GM18517 (cell line): Measurements from ENCODE around the gene PACC1.

Experiments
- ATAC-seq: cut with Tn5 transposase; IDR thresholded peaks from one replicate; pipeline ENCODE4 v1.9.1; 2021; ENCODE audit warnings: mild to moderate bottlenecking, moderate library complexity; ENCODE audit not compliant: unreplicated experiment

PACC1 gene

DNA sequence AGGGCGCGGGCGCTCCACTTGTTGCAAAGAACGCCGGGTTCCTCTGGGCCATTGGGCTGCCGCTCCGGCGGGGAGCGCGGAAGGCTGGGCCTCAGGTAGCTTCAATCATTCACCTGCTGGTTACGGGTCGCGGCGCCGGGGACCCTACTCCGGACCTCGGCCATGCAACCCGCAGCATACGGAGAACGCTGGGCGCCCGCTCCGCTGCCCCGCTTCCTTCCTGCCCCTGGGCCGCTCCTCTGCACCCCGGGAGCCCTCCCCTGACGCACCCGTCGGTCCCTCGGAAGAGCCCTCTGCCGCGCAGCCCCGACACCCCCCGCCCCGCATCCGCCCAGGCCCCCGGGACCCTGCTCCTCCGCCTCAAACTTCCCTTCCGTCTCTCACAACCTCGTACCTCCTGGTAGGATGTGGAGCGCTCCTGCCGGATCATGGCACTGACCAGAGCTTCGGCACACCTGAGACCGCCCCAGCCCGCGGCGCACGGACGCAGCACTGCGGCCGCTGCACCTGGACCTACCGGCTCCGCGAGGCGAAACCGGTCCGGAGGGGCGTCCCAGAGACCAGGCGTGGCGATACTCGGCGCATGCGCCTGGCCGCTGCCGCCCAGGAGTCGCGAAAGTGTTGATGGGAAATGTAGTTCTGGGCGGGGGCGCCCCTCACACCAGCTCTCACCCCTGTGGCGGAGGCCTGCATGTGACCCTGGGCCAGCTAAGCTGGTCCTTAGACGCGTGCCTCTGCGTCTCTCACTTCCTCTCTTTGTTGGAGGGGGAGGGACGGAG, at the start of gene PACC1:
TSS of gene PACC1 (minus strand) at position 559 of the 779 bp plus-strand sequence. CDS start at position 430, 129 bp downstream.
- ATAC-seq, result peak; percentile 97

DNA sequence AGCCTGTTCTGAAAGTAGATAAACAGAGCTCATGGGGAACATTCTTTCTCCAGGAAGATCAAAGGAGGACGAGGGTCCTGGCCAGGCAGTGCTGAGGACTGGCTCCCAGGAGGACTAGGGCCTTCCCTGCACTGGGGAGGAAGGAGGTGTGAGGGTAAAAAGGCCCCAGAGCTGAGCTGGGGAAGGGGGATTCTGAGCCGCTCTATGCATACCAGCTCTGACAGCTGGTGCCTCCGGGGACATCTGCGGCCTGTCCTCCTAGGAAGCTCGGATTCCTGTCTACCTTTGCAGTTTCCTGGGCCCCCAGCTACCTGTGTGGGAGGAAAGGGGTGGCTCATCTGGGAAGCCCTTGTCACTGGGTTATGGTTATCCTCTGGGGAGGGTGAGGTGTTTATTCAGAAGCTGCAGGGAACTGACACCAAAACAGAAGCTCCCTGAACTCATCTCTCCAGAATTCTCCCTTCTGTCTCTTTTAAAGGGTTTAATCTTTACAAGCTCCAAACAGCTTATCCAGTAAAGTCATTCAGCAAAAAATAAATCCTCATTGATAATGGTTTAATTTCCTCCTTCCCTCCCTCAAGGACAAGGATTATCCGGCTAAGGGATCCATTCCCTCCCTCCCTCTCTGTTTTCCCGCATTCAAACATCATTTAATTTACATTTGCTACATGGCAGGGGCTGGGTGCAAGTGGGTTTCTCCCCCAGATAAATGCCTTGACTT, 49.0 kb upstream of the PACC1 start:
- no peak for ATAC-seq

DNA sequence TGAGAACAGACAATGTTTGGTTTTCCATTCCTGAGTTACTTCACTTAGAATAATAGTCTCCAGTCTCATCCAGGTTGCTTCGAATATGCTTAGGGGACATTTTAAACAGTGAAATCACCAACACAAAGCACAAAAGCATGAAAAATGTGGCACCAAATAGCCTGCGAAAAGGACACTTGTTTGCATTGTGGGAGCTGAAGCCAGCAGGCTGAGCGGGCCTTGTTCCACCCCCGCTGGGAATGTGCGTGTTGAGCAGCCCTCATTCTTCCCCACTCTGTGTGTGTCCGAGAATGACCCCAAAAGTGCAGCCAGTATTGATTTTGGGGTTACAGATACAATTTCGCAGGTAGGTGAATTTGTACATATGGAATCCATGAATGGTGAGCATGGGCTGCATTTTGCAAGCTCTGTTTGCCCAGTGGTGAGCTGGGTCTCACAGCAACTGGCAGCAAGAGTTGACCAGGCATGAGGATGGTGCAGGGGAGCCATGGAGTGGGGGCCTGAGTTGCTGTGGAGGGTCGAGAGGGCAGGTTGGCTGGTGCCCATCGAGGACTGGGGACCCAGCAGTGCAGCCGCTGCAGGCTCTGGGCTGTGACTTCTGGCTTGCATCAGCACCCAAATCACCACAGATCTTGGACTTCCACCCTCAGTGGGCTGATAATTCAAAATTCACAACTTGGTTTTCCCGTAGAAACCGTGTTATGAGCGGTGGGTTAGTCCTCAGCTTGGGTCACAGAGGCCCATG, 47.4 kb upstream of the PACC1 start:
- no peak for ATAC-seq

DNA sequence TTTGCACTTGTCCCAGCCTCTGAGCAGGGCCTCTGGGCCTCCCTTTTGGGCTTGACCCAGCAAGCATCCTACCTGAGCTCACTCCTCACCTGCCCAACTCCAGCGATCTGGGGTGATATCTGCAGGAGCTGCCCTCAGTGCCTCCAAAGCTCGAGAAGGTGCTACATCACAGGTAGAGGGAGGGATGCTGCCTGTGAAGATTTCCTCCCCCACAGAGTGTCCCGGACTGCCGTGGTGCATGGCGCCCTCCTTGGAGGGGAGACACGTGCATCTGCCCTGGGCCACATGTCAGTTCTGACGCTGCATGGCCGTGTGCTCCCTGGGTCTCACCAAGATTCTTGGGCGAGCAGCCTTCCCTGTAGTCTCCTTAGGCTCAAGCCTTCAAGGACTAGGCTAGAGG, 45.7 kb upstream of the PACC1 start:
- ATAC-seq, result no peak

DNA sequence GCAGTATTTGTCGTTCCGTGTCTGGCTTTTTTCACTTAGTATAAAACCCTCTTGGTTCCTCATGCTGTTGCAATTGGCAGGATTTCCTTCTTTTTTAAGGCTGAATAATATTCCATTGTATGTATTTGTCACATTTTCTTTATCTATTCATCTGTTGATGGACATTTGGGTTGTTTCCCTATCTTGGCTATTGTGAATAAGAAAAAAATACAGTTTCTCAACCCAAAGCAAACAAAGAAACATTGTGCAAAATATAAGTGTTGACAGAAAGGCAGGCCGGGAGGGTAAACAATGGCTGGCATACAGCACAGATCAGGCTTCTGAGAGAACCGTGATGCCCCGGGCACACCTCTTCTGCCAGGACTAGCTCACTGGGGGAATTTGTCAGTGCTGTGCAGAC, 45.0 kb upstream of the PACC1 start:
- no peak for ATAC-seq

DNA sequence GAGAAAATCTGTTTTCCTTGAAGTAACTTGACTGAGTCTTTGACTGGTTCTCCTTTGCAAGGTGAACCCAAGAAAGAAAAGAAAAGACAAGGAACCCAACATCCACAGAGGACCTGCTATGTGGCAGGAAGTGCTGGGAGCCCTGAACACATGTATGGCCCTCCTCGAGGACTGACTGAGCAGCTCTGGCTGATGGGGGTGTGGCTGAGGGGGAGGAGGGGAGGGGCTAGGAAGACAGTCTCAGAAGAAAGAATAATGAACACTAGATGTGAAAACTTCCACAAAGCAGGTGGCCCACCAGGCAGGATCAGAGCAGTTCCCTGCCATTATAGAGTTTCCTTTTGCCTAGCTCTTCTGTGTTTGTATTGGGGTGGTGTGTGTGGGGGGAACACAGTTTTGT, 44.1 kb upstream of the PACC1 start:
- ATAC-seq, result no peak

DNA sequence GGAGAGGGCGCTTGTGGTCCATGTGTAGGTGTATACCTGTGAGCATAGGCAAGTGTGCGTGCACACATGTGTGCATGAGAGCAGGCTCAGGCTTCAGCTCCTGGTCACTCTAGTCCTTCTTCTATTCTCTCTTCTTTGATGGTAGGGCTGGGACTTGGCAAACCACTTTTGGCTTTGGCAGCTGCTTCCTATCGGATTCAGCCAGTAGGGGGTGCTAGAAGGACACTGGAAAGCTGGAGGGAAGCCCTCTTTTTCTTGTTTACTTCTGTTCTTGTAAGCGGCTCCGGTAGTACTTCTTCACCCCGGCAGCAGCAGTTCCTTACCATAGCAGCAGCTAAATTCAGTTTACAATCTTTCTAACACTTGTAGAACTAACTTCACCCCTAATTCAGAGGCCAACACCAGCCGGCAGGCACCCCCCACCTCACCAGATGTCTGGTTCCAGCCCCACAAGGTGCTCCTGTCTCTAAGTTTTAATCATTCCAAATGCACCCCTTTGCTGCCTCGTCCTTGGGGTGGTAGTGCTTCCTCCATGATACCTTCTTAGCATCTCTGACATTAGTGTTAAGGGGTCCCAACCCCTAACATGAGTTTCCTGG, 43.2 kb upstream of the PACC1 start:
- no peak for ATAC-seq

DNA sequence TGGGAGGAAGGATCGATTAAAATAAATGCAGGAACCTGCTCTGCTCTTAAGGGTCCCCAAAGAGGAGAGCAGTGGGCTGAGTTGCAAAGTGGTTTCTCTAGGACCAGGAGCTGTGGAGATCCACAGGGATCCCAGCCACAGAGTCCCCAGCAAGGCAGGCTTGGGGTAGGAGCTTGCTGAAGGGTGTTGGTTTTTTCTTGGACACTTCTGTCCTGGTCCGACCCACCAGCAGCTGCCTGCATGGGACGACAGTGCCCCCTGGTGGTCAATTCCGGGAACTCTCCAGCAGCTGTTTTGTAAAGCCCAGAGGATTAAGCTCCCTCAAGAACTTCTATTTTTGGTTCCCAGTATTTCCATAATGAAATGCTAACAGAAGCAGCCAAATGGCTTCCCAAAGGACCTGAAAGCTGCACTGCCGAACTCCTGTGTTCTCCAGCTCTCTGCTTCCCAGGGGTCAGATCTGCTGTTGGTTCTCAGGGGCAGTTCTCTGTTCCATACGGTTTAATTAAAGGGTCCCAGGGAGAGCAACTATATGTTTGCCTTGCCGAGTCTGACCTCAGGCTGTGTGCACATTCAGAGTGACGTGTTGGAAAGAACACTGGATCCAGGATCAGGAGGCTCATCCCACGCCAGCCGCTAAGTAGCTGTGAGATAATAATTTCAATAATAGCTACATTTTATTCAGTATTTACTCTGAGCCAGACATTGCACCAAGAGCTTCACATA, 41.3 kb upstream of the PACC1 start:
- no peak for ATAC-seq

DNA sequence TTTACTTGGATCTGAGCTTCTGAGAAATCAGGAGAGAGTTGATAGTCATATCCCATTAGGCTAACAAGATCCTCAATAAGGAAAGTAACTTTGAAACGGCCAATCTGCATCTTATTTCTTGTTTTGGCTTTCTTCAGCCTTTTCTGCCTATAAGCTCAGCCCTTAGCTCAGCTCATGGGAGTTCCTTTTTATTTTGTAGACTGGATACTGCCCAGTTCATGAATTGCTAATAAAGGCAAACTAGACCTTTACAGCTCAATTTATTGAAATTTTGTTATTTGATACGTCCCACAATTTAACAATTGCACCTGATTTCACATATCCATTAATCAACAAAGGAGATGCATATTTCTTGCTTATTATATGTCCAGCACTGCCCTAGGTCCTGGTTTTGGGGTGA, 40.7 kb upstream of the PACC1 start:
- no peak for ATAC-seq

DNA sequence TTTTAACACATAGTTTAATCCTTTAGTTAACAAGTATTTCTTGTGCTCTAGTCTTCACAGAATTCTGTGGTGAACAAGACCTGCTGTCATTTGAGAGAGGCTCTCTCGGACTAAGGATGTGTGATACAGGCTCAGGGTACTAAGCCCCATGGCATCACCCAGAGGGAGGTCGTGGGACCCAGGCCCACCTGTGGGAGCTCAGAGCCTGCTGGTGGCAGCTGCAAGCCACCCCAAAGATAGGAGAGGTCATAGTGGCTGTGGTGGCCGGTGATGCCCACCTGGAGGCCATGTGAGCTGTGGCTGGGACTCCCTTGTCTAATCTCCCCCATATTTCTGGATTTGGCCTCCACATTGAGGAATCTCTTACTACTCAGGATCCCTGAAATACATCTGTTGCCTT, 40.1 kb upstream of the PACC1 start:
- ATAC-seq, result no peak

DNA sequence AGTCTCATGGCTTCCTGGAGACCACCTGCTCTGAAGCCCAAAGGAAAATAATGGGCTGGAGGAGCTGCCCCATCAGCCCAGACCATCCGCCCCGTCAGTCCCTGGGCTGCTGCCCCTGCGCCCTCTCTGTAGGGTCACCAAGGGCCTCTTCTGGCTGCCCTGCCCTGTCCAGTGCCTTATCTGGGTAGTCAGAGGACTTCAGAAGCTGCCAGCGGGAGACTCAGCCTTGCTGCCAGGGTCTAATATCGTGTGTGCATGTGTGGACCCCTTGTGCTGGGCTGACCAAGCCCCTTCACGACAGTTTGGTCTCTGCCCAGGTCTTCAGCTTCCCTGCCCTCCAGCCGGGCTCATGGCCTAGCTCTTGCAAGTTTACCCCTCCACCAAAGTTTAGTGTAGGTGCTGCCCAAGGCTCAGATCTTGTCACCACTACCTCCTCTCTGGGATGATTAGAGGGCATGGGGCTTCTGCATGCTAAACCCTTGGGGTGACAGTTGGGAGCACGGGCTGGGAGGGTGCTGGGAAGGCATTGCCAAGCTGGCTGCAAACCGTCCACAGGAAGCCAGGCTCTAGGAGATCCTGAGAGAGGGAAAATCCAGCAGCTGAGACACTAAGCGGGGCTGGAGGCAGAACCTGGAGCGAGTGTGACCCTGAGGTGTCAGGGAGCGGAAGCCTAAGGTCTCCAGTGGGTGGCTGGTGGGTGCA, 38.6 kb upstream of the PACC1 start:
- no peak for ATAC-seq

DNA sequence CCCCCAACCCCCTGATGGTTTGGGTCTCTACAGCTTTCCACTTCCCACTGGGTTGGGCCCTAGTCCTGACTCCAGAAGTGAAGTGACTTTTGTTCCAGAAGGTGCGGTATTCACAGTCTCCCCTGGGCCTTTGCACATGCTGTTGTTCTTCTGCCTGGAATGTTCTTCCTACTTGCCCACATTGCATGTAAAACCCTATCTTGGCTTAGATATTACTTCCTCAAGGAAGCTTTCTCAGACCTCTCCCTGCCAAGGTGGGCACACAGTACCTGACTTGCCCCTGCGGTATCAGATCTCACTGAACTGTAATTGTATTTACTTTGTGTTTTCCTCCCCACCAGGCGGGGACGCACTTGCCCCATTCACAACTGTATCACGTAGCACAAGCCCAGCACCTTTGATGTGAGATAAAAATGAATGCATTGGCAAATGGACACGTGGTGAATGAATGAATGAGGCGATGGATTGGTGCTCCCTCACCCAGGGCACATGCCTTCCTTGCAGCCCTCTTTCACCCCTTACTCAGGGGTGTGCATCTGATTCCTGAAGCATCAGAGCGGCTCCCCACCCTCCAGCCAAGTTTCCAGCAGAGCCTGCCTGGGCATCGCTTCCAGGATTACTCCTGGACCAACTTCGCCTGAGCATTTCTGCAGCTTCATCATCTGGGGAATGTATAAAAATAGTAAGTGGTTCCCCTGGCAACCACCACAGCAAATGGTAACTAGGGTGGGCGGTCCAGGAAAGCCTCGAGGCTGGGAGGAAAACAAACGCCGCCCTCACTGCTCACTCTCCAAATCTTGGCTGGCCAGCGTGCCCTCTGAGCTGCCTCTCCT, 37.9 kb upstream of the PACC1 start:
- ATAC-seq, result no peak

DNA sequence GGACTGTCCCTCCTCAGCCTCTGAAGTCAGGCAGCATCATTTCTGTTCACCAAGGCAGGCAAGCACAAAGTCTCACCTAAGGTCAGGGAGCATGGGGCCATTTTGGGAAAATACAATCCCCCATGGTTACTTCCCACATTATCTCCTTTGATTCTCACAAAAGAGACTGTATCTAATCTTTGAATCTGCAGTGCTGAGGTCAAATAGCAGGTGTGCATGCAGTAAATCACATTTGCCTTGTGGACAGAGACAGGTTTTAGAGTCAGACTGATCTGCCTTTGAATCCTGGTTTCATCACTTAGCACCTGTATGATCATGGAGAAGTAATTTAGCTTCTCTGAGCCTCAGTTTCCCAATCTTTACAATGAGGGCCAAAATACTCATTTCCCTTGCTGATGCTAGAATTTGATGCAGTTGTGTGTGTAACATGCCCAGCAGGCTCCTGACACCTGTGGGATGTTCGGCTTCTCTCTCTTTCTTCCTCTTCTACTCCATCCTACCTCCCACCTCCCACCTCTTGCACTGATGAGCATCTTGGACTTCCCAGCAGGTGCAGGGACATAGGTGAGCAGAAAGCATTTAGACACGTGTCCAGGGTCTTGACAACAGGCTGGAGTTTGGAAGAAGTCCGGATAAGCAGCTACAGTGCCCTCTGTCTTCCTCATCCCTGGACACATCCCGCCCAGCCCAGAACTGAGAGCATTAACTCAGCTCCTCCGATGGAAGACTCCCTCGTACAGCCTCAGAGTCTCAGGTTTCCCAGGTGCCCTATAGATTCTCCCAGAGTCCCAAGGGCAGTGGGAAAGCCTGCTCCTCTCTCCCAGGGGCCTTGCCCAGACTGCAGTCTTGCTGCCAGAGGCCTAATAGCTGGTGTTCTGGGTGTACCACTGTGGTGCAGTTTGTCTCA, 37.0 kb upstream of the PACC1 start:
- ATAC-seq, result no peak

DNA sequence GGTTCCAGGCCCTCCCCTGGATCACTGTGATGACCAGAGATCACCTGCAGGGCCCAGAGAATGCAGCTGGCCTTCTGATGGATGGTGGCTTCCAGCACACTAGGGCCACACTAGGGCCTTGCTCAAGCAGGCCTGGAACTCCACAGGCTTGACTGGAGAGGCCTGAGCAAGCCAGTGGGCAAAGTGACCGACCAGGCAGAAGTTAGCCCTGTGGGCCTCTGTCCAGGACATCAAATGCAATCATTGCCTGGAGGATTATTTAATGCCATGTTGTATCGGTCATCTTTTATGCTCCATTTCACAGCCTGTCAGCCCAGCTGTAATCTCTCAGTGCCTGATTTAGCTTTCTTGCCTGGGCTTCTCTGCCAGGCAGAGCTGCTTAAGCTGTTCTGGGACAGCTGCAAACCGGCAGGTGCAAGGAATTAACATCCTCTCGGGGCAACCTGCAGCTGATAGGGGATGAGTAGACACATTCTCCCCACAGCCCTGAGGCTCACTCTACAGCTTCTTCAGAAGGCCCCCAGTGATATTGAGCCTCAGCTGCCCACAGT, 35.7 kb upstream of the PACC1 start:
- ATAC-seq, result no peak

DNA sequence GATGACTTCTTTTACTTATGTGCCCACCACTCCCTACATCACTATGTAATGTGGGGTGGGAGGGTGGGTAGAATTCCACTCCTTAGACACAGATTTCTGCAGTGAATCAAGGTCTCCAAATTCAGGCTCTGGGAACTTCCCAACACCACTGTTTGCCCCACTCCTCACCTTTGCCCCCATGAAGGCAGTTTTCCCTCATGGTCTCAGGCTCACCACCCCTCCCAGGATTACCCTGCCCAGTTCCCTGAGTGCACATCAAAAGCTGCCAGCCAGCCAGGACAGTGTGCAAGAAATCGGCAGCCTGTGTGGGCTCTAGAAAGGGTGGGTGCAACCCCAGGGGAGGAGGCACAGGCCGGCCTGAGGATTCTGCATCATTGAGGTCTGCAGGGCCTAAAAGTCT, 32.8 kb upstream of the PACC1 start:
- ATAC-seq, result no peak

DNA sequence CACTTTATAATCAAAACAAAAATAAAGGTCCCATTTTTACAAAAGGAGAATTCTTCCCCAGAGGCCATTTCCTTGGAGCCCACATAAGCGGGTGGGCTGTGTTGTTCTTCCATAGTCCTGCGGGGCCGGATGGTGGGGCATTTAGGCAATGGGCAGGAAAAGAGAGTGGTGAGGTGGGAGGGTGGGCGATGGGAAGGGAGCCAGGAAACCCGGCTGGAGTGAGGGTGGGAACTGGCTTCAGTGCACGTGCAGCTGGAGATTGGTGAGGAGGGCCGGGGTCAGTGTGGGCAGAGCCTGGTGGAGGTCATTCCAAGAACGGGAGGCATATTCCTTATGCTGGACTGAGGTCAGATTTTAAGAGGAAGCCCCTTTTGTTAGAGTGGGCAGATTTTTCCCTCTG, 31.6 kb upstream of the PACC1 start:
- ATAC-seq, result no peak

DNA sequence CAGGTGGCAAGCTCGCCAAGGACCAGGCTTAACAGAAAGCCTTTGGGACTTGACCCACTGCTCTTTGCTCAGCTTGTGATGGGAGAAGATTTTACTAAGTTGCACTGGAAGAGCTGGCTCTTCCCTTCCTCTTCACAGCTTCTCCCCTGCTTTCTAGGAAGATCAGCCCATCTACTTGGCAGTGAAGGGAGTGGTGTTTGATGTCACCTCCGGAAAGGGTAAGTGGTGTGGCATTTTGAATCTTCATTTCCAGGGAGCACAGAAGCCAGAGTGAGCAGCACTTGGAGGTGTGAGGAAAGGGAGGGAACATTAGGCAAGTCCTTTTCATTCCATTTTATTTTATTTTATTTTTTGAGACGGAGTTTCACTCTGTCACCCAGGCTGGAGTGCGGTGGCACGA, 27.7 kb upstream of the PACC1 start:
- ATAC-seq, result no peak

DNA sequence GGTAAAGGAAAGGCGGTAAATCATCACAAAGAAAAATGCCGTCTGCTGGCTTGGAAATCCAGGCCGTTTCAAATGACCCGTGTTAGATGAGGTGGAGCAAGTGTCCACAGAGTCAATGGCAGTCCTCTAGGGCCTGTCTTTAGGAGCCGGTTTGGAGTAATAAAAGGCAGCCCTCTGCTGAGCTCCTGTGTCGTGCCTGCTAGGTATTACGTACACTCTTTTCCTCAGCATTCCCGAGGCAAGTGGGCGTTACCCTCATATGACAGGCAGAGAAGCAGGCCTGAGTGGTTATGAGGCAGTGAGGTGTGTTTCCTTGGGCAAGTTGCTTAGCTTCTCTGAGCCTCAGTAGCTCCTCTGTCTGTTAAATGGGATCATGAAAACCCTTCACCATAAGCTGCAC, 25.7 kb upstream of the PACC1 start:
- ATAC-seq, result no peak
